Activated CD4-positive, alpha-beta memory T cell treated with anti-CD3 and anti-CD28 coated beads, Interleukin-2, amount 10 ng/mL, durations not matched to agents 7 days and 5 days (primary cell): ENCODE results near the gene STPG4. TPM values are rescaled to one million over a fixed set of nuclear protein-coding genes. Genes with fewer than 3 reads are reported as not detected.

Experiments
- CTCF ChIA-PET: fragments of 350-600 bp; sonication (Branson Sonifier 250); formaldehyde crosslinking; loops from one replicate; lab custom pipeline; 2021; ENCODE audit warnings: antibody characterized with exemption, inconsistent platforms; lab: Charles Lee
- POLR2A ChIA-PET: fragments of 350-600 bp; sonication (Branson Sonifier 250); formaldehyde crosslinking; loops from one replicate; lab custom pipeline; 2021; ENCODE audit warnings: antibody characterized with exemption; lab: Charles Lee
- DNase-seq: peaks from one replicate; pipeline ENCODE4 v3.0.0-alpha.2; 2020
- H3K27ac Mint-ChIP-seq: one replicate; pipeline ENCODE4 v1.8.0; 2021; ENCODE audit warnings: mild to moderate bottlenecking, mixed read lengths
- H3K27me3 Mint-ChIP-seq: one replicate; pipeline ENCODE4 v1.8.0; 2021; ENCODE audit warnings: mixed read lengths
- H3K36me3 Mint-ChIP-seq: one replicate; pipeline ENCODE4 v1.8.0; 2021; ENCODE audit warnings: low read depth, mixed read lengths
- H3K4me1 Mint-ChIP-seq: one replicate; pipeline ENCODE4 v1.8.0; 2021; ENCODE audit warnings: mixed read lengths
- H3K4me3 Mint-ChIP-seq: one replicate; pipeline ENCODE4 v1.8.0; 2021; ENCODE audit warnings: mild to moderate bottlenecking, mixed read lengths
- H3K9me3 Mint-ChIP-seq: one replicate; pipeline ENCODE4 v1.8.0; 2021; ENCODE audit warnings: mixed read lengths
- total RNA-seq, 2 experiments: library from RNA; stranded (reverse); gene quantifications; one replicate each; pipeline ENCODE4 v1.2.3, GENCODE V29; 2021

The STPG4 gene
- total RNA-seq, 2 experiments from 2014 or later = 0.13 TPM; not detected in 1

- Mint-ChIP-seq H3K36me3 (no peaks in the 10 kb centered on the region), H3K27ac (no peak overlapping the region), H3K9me3 (no peaks in the 10 kb centered on the region), H3K27me3 (peaks cover 6% of the 10 kb centered on the region), H3K4me1 (no peaks in the 10 kb centered on the region), H3K4me3 (no peak overlapping the region)
- ChIA-PET CTCF (no interaction called here), POLR2A (no interaction called here)
- DNase-seq = no peak
These were observed 66.0 kb downstream of the STPG4 start for GRCh38 chr2:47089083-47089464.

- no peak for DNase-seq
- POLR2A ChIA-PET = no interaction called here
- CTCF ChIA-PET = no interaction called here
- Mint-ChIP-seq H3K36me3 (no peaks in the 10 kb centered on the region), H3K27me3 (peaks cover 6% of the 10 kb centered on the region), H3K9me3 (no peaks in the 10 kb centered on the region), H3K4me1 (no peaks in the 10 kb centered on the region), H3K4me3 (no peak overlapping the region), H3K27ac (no peak overlapping the region)
These were observed 66.6 kb downstream of the STPG4 start for GRCh38 chr2:47088371-47089082.

GRCh38 chr2:47087051-47087450, 68.1 kb downstream of the STPG4 start:
- no peaks in the 10 kb centered on the region for H3K36me3 Mint-ChIP-seq
- DNase-seq = no peak
- POLR2A ChIA-PET = no interaction called here
- H3K27ac Mint-ChIP-seq = no peak overlapping the region
- no peaks in the 10 kb centered on the region for H3K9me3 Mint-ChIP-seq
- H3K27me3 Mint-ChIP-seq = peaks cover 6% of the 10 kb centered on the region
- H3K4me3 Mint-ChIP-seq = no peak overlapping the region
- H3K4me1 Mint-ChIP-seq = no peaks in the 10 kb centered on the region
- CTCF ChIA-PET = no interaction called here

GRCh38 chr2:47086571-47086970, 68.5 kb downstream of the STPG4 start:
- peaks cover 4% of the 10 kb centered on the region for H3K27me3 Mint-ChIP-seq
- no peak overlapping the region for H3K4me3 Mint-ChIP-seq
- H3K9me3 Mint-ChIP-seq = no peaks in the 10 kb centered on the region
- POLR2A ChIA-PET = no interaction called here
- CTCF ChIA-PET = no interaction called here
- H3K4me1 Mint-ChIP-seq = no peaks in the 10 kb centered on the region
- no peak overlapping the region for H3K27ac Mint-ChIP-seq
- H3K36me3 Mint-ChIP-seq = no peaks in the 10 kb centered on the region
- DNase-seq = no peak

- Mint-ChIP-seq H3K27me3 (peaks cover 4% of the 10 kb centered on the region), H3K36me3 (no peaks in the 10 kb centered on the region), H3K27ac (no peak overlapping the region), H3K4me1 (no peaks in the 10 kb centered on the region), H3K4me3 (no peak overlapping the region), H3K9me3 (no peaks in the 10 kb centered on the region)
- DNase-seq = no peak
- ChIA-PET CTCF (interaction anchor here (1.0 kb wide), 1 partner anchor 66 kb away, joined by 3 read pairs; no protein-coding TSS in a partner anchor), POLR2A (no interaction called here)
These were observed 69.0 kb downstream of the STPG4 start for GRCh38 chr2:47086054-47086471.

GRCh38 chr2:47083886-47084687, 71.0 kb downstream of the STPG4 start:
- Mint-ChIP-seq H3K27ac (no peak overlapping the region), H3K9me3 (no peaks in the 10 kb centered on the region), H3K27me3 (no peaks in the 10 kb centered on the region), H3K36me3 (no peaks in the 10 kb centered on the region), H3K4me3 (no peak overlapping the region), H3K4me1 (no peaks in the 10 kb centered on the region)
- ChIA-PET POLR2A (interaction anchor here (1.5 kb wide), 1 partner anchor 13 kb away, joined by 4 read pairs; no protein-coding TSS in a partner anchor), CTCF (interaction anchor here (0.6 kb wide), 1 partner anchor 251 kb away, joined by 3 read pairs; no protein-coding TSS in a partner anchor)
- no peak for DNase-seq

- ChIA-PET POLR2A (interaction anchor here (1.5 kb wide), 1 partner anchor 12 kb away, joined by 4 read pairs; no protein-coding TSS in a partner anchor), CTCF (no interaction called here)
- H3K27ac Mint-ChIP-seq = no peak overlapping the region
These were observed 71.6 kb downstream of the STPG4 start for GRCh38 chr2:47083485-47083884.

GRCh38 chr2:47083005-47083404, 72.1 kb downstream of the STPG4 start:
- ChIA-PET CTCF (no interaction called here), POLR2A (interaction anchor here (1.5 kb wide), 1 partner anchor 12 kb away, joined by 4 read pairs; no protein-coding TSS in a partner anchor)
- no peaks in the 10 kb centered on the region for H3K36me3 Mint-ChIP-seq
- no peak overlapping the region for H3K4me3 Mint-ChIP-seq
- H3K9me3 Mint-ChIP-seq = no peaks in the 10 kb centered on the region
- no peak overlapping the region for H3K27ac Mint-ChIP-seq
- no peaks in the 10 kb centered on the region for H3K4me1 Mint-ChIP-seq
- no peaks in the 10 kb centered on the region for H3K27me3 Mint-ChIP-seq
- no peak for DNase-seq

More at GRCh38 chr2:47083485-47083884, 71.6 kb downstream of the STPG4 start:
- Mint-ChIP-seq H3K4me1 (no peaks in the 10 kb centered on the region), H3K27me3 (no peaks in the 10 kb centered on the region), H3K9me3 (no peaks in the 10 kb centered on the region), H3K4me3 (no peak overlapping the region), H3K36me3 (no peaks in the 10 kb centered on the region)
- DNase-seq = no peak

- H3K36me3 Mint-ChIP-seq = no peaks in the 10 kb centered on the region
- no peak overlapping the region for H3K4me3 Mint-ChIP-seq
- DNase-seq = no peak
- ChIA-PET POLR2A (no interaction called here), CTCF (no interaction called here)
- no peak overlapping the region for H3K27ac Mint-ChIP-seq
- H3K9me3 Mint-ChIP-seq = no peaks in the 10 kb centered on the region
- no peaks in the 10 kb centered on the region for H3K4me1 Mint-ChIP-seq
- no peaks in the 10 kb centered on the region for H3K27me3 Mint-ChIP-seq
These were observed 74.2 kb downstream of the STPG4 start for GRCh38 chr2:47080888-47081301.

- no peaks in the 10 kb centered on the region for H3K9me3 Mint-ChIP-seq
- no peak overlapping the region for H3K4me3 Mint-ChIP-seq
- CTCF ChIA-PET = no interaction called here
- no peaks in the 10 kb centered on the region for H3K27me3 Mint-ChIP-seq
- DNase-seq = no peak
- H3K4me1 Mint-ChIP-seq = no peaks in the 10 kb centered on the region
- H3K27ac Mint-ChIP-seq = no peak overlapping the region
- peaks cover 3% of the 10 kb centered on the region for H3K36me3 Mint-ChIP-seq
- POLR2A ChIA-PET = no interaction called here
These were observed 75.3 kb downstream of the STPG4 start for GRCh38 chr2:47079515-47080412.

- Mint-ChIP-seq H3K4me1 (no peaks in the 10 kb centered on the region), H3K27me3 (no peaks in the 10 kb centered on the region), H3K4me3 (no peak overlapping the region), H3K36me3 (peaks cover 3% of the 10 kb centered on the region), H3K27ac (no peak overlapping the region), H3K9me3 (no peaks in the 10 kb centered on the region)
- DNase-seq = no peak
- POLR2A ChIA-PET = no interaction called here
- CTCF ChIA-PET = no interaction called here
These were observed 76.3 kb downstream of the STPG4 start for GRCh38 chr2:47078541-47079482.
